ENCODE measurements around the gene CWC27.
"Not testable (repeated sequence)": the region's sequence is repeated elsewhere in the genome, so short reads cannot be mapped to it uniquely, and the experiment has no call there.

The CWC27 gene

GRCh38 chr5:64811050-64811640 is 42.4 kb downstream of the CWC27 start:
- DNase-seq (ENCODE audit: low read depth): peak; percentile 65
- no peak overlapping the region for H3K4me3 ChIP-seq (ENCODE audit: low read depth, low read length)
- in situ Hi-C loops (cut with HindIII; ENCODE audit: low sequenced_read_pairs): loop anchor here (25.0 kb wide), 3 partner anchors 301 to 676 kb away; partner anchors contain the start of gene ADAMTS6
- TF ChIP-seq, protein P1, sequence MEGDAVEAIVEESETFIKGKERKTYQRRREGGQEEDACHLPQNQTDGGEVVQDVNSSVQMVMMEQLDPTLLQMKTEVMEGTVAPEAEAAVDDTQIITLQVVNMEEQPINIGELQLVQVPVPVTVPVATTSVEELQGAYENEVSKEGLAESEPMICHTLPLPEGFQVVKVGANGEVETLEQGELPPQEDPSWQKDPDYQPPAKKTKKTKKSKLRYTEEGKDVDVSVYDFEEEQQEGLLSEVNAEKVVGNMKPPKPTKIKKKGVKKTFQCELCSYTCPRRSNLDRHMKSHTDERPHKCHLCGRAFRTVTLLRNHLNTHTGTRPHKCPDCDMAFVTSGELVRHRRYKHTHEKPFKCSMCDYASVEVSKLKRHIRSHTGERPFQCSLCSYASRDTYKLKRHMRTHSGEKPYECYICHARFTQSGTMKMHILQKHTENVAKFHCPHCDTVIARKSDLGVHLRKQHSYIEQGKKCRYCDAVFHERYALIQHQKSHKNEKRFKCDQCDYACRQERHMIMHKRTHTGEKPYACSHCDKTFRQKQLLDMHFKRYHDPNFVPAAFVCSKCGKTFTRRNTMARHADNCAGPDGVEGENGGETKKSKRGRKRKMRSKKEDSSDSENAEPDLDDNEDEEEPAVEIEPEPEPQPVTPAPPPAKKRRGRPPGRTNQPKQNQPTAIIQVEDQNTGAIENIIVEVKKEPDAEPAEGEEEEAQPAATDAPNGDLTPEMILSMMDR (IDR thresholded peaks at IDR 0.05; ENCODE audit: low read depth, low read length, missing control alignments): peak; percentile 61

DNA sequence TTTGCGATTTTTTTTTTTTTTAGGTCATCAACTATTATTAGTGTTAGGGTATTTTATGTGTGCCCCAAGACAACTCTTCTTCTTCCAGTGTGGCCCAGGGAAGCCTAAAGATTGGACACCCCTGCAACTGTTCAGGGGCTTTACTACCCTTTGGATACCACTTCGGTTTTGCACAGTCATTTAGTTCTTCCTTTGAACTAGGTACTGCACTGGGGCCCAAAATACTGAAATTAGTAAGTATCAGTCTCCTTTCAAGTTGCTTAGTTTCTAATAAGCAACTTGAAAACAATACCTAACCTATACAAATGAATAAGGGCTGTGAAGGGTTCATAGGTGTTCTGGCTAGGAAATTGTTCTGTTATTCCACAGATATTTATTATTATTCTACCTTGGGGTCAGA is 45.3 kb downstream of the CWC27 start:
- DNase-seq (ENCODE audit: low read depth): no peak
- in situ Hi-C loops (cut with HindIII; ENCODE audit: low sequenced_read_pairs): loop anchor here (25.0 kb wide), 3 partner anchors 298 to 673 kb away; partner anchors contain the start of gene ADAMTS6
- TF ChIP-seq, protein P1 (IDR thresholded peaks at IDR 0.05; ENCODE audit: low read depth, low read length, missing control alignments): no peak
- H3K4me3 ChIP-seq (ENCODE audit: low read depth, low read length): no peak overlapping the region

- H3K4me3 ChIP-seq (ENCODE audit: low read depth, low read length): no peak overlapping the region
- no peak for DNase-seq (ENCODE audit: low read depth)
- TF ChIP-seq, protein P1 (IDR thresholded peaks at IDR 0.05; ENCODE audit: low read depth, low read length, missing control alignments): no peak
Measured at GRCh38 chr5:64818245-64818644, 49.5 kb downstream of the CWC27 start.

GRCh38 chr5:64819345-64819744 is 50.6 kb downstream of the CWC27 start:
- in situ Hi-C loops (cut with HindIII; ENCODE audit: low sequenced_read_pairs): loop anchor here (25.0 kb wide), 3 partner anchors 293 to 668 kb away; partner anchors contain the start of gene ADAMTS6
- H3K4me3 ChIP-seq (ENCODE audit: low read depth, low read length); DNase-seq (ENCODE audit: low read depth): not testable (repeated sequence)

More at GRCh38 chr5:64818245-64818644, 49.5 kb downstream of the CWC27 start:
- in situ Hi-C loops (cut with HindIII; ENCODE audit: low sequenced_read_pairs): loop anchor here (25.0 kb wide), 3 partner anchors 294 to 669 kb away; partner anchors contain the start of gene ADAMTS6

DNA sequence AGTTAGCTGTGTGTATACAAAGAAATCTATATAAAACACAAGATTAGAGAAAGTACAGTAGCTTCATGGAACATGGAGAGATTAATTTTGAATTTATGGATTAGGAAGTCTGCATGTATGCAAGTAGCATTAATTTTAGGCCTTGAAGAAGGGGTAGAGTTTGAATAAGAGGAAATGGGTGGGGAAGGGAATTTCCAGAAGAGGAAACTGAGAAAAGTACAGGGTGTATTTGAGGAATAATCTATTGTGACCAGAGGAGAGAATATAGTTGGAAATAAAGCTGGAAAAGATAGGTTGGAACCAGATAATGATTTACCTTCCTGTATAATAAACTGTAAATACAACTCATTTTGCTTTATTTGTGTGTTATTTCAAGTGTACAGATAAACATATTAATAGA is 53.6 kb downstream of the CWC27 start:
- in situ Hi-C loops (cut with HindIII; ENCODE audit: low sequenced_read_pairs): loop anchor here (25.0 kb wide), 3 partner anchors 290 to 665 kb away; partner anchors contain the start of gene ADAMTS6
- no peak for DNase-seq (ENCODE audit: low read depth)
- TF ChIP-seq, protein P1 (IDR thresholded peaks at IDR 0.05; ENCODE audit: low read depth, low read length, missing control alignments): no peak
- H3K4me3 ChIP-seq (ENCODE audit: low read depth, low read length): no peak overlapping the region

GRCh38 chr5:64826541-64826940 is 57.8 kb downstream of the CWC27 start:
- in situ Hi-C loops (cut with HindIII; ENCODE audit: low sequenced_read_pairs): no loop called here
- no peak overlapping the region for H3K4me3 ChIP-seq (ENCODE audit: low read depth, low read length)
- TF ChIP-seq, protein P1 (IDR thresholded peaks at IDR 0.05; ENCODE audit: low read depth, low read length, missing control alignments): no peak
- no peak for DNase-seq (ENCODE audit: low read depth)

DNA sequence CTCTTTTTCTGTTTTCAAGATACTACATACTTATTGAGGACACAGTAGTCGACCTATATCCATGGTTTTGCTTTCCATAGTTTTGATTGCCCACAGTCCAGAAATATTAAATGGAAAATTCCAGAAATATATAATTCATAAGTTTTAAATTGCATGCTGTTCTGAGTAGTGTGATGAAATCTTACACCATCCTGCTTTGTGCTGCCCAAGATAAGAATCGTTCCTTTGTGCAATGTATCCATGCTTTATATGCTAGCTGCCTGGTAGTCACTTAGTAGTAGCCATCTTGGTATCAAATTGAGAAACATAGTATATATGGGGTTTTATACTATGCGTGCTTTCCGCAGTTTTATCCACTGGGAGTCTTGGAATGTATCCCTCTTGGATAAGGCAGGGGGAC is 59.0 kb downstream of the CWC27 start:
- H3K4me3 ChIP-seq (ENCODE audit: low read depth, low read length): no peak overlapping the region
- no peak for DNase-seq (ENCODE audit: low read depth)
- TF ChIP-seq, protein P1 (IDR thresholded peaks at IDR 0.05; ENCODE audit: low read depth, low read length, missing control alignments): no peak
- in situ Hi-C loops (cut with HindIII; ENCODE audit: low sequenced_read_pairs): no loop called here

DNA sequence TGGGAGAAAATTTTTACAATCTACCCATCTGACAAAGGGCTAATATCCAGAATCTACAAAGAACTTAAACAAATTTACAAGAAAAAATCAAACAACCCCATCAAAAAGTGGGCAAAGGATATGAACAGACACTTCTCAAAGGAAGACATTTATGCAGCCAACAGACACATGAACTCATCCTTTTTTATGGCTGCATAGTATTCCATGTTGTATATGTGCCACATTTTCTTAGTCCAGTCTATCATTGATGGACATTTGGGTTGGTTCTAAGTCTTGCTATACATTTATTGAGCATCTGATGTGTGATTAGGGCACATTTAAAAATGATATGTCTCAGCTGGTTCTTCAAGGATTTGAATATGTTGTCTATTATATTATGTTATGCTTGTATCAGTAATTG is 61.9 kb downstream of the CWC27 start:
- H3K4me3 ChIP-seq (ENCODE audit: low read depth, low read length); DNase-seq (ENCODE audit: low read depth); in situ Hi-C loops (cut with HindIII; ENCODE audit: low sequenced_read_pairs): not testable (repeated sequence)

All from astrocyte of the cerebellum (primary cell).